Lower leg skin (tissue), 3 donors: ENCODE measurements around the gene GKN2.

Source experiments
- CTCF ChIP-seq, 3 donors: fragments of 450-650 bp; IDR thresholded peaks; one replicate each; pipeline ENCODE4 v1.5.1; 2016; ENCODE audit warnings: antibody characterized with exemption in 3 of 3, mild to moderate bottlenecking in 3 of 3, moderate library complexity in 2 of 3
- POLR2A ChIP-seq, 2 donors: fragments of 450-650 bp; IDR thresholded peaks; one replicate each; pipeline ENCODE4 v1.6.1; 2016 to 2017; ENCODE audit warnings: antibody characterized with exemption in 2 of 2, mild to moderate bottlenecking in 1 of 2, moderate library complexity in 1 of 2

- TF ChIP-seq CTCF (IDR thresholded peaks at IDR 0.05) (no peak), POLR2A (IDR thresholded peaks at IDR 0.05) (no peak)
Observed at GRCh38 chr2:68975844-68976243, 23.2 kb upstream of the GKN2 start.
